HG03066 (cell line): ENCODE results near the gene AP5B1.

Experiments
- ATAC-seq: cut with Tn5 transposase; IDR thresholded peaks from one replicate; pipeline ENCODE4 v1.9.1; 2021; ENCODE audit warnings: low read depth; ENCODE audit not compliant: unreplicated experiment

The AP5B1 gene

GRCh38 chr11:65803797-65804492, 23.2 kb upstream of the AP5B1 start:
- no peak for ATAC-seq

- peak; percentile 91 for ATAC-seq
Measured at GRCh38 chr11:65802841-65803240, 22.1 kb upstream of the AP5B1 start.

GRCh38 chr11:65801153-65801987, 20.6 kb upstream of the AP5B1 start:
- no peak for ATAC-seq

GRCh38 chr11:65798882-65799281, 18.1 kb upstream of the AP5B1 start:
- no peak for ATAC-seq

GRCh38 chr11:65797711-65798110, 16.9 kb upstream of the AP5B1 start:
- ATAC-seq: no peak

GRCh38 chr11:65796726-65797601, 16.2 kb upstream of the AP5B1 start:
- no peak for ATAC-seq

- ATAC-seq: no peak
Measured at GRCh38 chr11:65794570-65795510, 14.1 kb upstream of the AP5B1 start.

- no peak for ATAC-seq
Measured at GRCh38 chr11:65793625-65794400, 13.0 kb upstream of the AP5B1 start.

GRCh38 chr11:65793144-65793581, 12.4 kb upstream of the AP5B1 start:
- ATAC-seq: no peak

GRCh38 chr11:65792456-65792855, 11.7 kb upstream of the AP5B1 start:
- ATAC-seq: no peak

- ATAC-seq: no peak
Measured at GRCh38 chr11:65791719-65792213, 11.0 kb upstream of the AP5B1 start.

GRCh38 chr11:65790902-65791650, 10.3 kb upstream of the AP5B1 start:
- ATAC-seq: no peak

- no peak for ATAC-seq
Measured at GRCh38 chr11:65790104-65790901, 9.5 kb upstream of the AP5B1 start.

GRCh38 chr11:65789230-65790103, 8.7 kb upstream of the AP5B1 start:
- ATAC-seq: no peak

GRCh38 chr11:65788821-65789220, 8.0 kb upstream of the AP5B1 start:
- no peak for ATAC-seq
